Right lobe of liver (tissue), 6 donors: Measurements from ENCODE around the gene LY6G5C. TPM values are rescaled to one million over a fixed set of nuclear protein-coding genes. Genes with fewer than 3 reads are reported as not detected.
A peak's percentile ranks its signal among the peaks of the same experiment; 100 is the strongest.

Source experiments
- ATAC-seq, 4 donors: fragments of 200-7000 bp; cut with Tn5 transposase; one replicate each; pipeline ENCODE4 v1.9.1; 2020; ENCODE audit warnings: mild to moderate bottlenecking in 4 of 4, moderate library complexity in 4 of 4
- DNase-seq, 3 donors: peaks; one replicate each; pipeline ENCODE4 v3.0.0-alpha.2; 2020
- H3K27ac ChIP-seq, 3 donors: fragments of 200-600 bp; one replicate each; pipeline ENCODE4 v1.8.0; 2022
- H3K27me3 ChIP-seq, 2 donors: fragments of 200-600 bp; one replicate each; pipeline ENCODE4 v1.8.0; 2022
- H3K36me3 ChIP-seq, 4 donors: fragments of 200-600 bp; sonication (generic) in 1 of 4; one replicate each; pipeline versions ENCODE4 v1.5.1 to v1.8.0; 2017 to 2022; ENCODE audit warnings: control low read depth in 1 of 4
- H3K4me1 ChIP-seq, 4 donors: fragments of 200-600 bp; sonication (generic) in 1 of 4; one replicate each; pipeline versions ENCODE4 v1.5.1 to v1.8.0; 2017 to 2022; ENCODE audit warnings: control low read depth in 1 of 4
- H3K4me3 ChIP-seq, 3 donors: fragments of 200-600 bp; one replicate each; pipeline ENCODE4 v1.8.0; 2022
- H3K9me3 ChIP-seq, 4 donors: fragments of 200-600 bp; sonication (generic) in 1 of 4; one replicate each; pipeline versions ENCODE4 v1.5.1 to v1.8.0; 2017 to 2022; ENCODE audit warnings: control low read depth in 1 of 4
- POLR2A ChIP-seq: fragments of 450-650 bp; IDR thresholded peaks from one replicate; pipeline ENCODE4 v1.6.1; 2017; ENCODE audit warnings: antibody characterized with exemption, mild to moderate bottlenecking
- WGBS: methylation state at CpG from one replicate; pipeline ENCODE4 v1.1.6; 2018; ENCODE audit warnings: low coverage, low lambda C conversion rate; ENCODE audit not compliant: insufficient coverage; ENCODE audit errors: missing lambda C conversion rate; 5-methylcytosine and 5-hydroxymethylcytosine counted together
- intact Hi-C, 2 donors: fragments of 100-400 bp; cut with DNase I; formaldehyde crosslinking; loops; one replicate each; pipeline versions ENCODE4 v1.11.2 to v1.14.1; 2022
- total RNA-seq, 6 experiments: library from RNA; depleted of rRNA in 2 of 6; stranded (reverse); fragments of >200 nt in 2 of 6; fragmentation: NEBNext Ultra II Directional in 3 of 6; extraction: Animal tissue kit (Norgen Biotek cat#: 25700) in 3 of 6; gene quantifications; one replicate each; pipeline versions ENCODE4 v1.1.0 to v1.2.4, GENCODE V29; 2016 to 2023
- TF ChIP-seq, protein P1 (sequence below), 4 donors: fragments of 200-600 bp in 3 of 4; fragments of 450-650 bp in 1 of 4; IDR thresholded peaks; one replicate each; pipeline versions ENCODE4 v1.5.1 to v1.8.0; 2016 to 2022; ENCODE audit warnings: antibody characterized with exemption in 4 of 4, mild to moderate bottlenecking in 2 of 4
- donor health status: DM: no; HTN: yes; CAD: no.
- donor health status: DM: no; HTN: no; CAD: no.
- donor health status: DM: no; HTN: no; CAD: no.
- donor health status: DM: no; HTN: yes; CAD: no.
- donor health status: DM: no; HTN: yes; CAD: no.

The LY6G5C gene
- total RNA-seq, 6 experiments from 2014 or later = 0.68 to 1.6 (median 1.2) TPM

DNA sequence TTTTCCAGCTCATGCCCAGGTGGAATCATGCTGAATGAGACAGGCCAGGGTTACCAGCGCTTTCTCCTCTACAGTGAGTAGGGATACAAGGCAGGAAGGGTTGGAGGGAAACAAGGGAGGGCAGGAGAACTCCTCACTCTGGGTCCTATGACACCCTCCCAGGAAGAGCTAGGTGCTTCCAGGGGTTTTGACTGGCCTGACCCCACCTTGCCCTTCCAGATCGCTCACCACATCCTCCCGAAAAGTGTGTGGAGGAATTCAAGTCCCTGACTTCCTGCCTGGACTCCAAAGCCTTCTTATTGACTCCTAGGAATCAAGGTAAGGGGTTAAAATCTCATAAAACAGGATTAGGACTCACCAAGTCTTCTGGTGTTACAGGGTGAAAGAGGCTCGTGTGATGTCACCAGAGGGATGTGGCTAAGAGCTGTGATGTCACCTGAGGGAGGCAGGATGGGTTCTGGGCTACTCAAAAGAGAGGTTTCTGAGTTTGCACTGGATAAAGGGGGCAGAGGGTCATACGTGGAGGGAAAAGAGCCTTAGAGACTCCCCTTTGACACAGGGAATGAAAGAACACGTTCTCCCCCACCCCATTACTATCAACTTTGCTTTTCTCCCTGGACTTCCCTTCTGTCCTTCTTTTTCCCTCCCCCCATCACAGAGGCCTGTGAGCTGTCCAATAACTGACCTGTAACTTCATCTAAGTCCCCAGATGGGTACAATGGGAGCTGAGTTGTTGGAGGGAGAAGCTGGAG lies 23.3 kb downstream of the LY6G5C start:
- 69% methylated on average over 3 of the region's 6 CpGs for WGBS
- Histone ChIP-seq H3K27me3 (no peaks in the 10 kb centered on the region), H3K4me1 (peaks cover 0 to 59% (median 18%) of the 10 kb centered on the region in 4 donors), H3K27ac (no peak overlapping the region), H3K36me3 (peaks cover 0 to 5% (median 1%) of the 10 kb centered on the region in 4 donors), H3K4me3 (no peak overlapping the region), H3K9me3 (no peaks in the 10 kb centered on the region)
- TF ChIP-seq, protein P1, sequence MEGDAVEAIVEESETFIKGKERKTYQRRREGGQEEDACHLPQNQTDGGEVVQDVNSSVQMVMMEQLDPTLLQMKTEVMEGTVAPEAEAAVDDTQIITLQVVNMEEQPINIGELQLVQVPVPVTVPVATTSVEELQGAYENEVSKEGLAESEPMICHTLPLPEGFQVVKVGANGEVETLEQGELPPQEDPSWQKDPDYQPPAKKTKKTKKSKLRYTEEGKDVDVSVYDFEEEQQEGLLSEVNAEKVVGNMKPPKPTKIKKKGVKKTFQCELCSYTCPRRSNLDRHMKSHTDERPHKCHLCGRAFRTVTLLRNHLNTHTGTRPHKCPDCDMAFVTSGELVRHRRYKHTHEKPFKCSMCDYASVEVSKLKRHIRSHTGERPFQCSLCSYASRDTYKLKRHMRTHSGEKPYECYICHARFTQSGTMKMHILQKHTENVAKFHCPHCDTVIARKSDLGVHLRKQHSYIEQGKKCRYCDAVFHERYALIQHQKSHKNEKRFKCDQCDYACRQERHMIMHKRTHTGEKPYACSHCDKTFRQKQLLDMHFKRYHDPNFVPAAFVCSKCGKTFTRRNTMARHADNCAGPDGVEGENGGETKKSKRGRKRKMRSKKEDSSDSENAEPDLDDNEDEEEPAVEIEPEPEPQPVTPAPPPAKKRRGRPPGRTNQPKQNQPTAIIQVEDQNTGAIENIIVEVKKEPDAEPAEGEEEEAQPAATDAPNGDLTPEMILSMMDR (IDR thresholded peaks at IDR 0.05) = no peak
- TF ChIP-seq POLR2A = no peak
- ATAC-seq (no peak), DNase-seq (no peak)
- intact Hi-C loops = no loop called here

DNA sequence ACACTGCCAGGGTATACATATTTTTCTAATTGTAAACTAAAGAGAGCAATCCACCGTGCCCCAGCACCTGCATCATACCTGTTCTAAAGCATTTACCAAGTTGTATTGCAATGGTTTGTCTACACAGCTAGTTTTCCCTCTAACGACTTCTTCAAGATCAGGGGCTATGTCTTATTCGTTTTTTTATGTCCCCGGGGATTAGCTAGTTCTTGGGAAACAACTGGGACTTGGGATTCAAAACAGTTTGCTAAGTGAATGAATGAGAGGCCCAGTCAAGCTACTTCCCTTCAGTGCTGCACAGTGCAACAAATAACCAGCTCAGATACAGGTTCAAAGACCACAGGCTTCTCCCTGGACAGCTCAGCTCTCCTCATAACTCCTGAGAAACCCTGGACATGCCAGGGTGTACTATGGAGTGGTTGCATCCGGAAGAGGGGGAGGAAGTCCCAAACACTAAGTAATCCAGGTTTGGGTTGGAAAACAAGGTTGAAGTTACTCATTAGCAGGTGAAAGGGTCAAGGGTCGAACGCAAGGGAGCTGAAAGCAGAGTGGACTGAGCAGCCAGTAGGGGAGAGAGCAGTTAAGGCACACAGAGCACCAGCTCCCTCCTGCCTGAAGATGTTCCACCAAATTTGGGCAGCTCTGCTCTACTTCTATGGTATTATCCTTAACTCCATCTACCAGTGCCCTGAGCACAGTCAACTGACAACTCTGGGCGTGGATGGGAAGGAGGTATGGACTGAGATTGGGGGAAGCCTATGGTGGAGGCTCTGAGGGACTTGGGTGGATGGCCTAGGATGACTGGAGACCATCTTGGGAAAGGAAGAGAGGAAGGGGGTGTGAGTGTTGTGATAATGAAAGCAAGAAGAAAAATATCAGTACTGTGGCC lies 25.3 kb downstream of the LY6G5C start, which contains the start of gene APOM:
TSS of gene APOM (plus strand) at position 546 of the 889 bp plus-strand sequence. CDS start at position 619, 73 bp downstream.
- Histone ChIP-seq H3K4me1 (peaks cover 0 to 69% (median 22%) of the 10 kb centered on the region in 4 donors), H3K27me3 (no peaks in the 10 kb centered on the region), H3K36me3 (peaks cover 0 to 9% (median 1%) of the 10 kb centered on the region in 4 donors), H3K4me3 (peak within 1 kb of the TSS; percentile 11 to 57 (median 53)), H3K9me3 (no peaks in the 10 kb centered on the region), H3K27ac (peak within 1 kb of the TSS; percentile 1 to 68 (median 57))
- WGBS = 34% methylated on average over 8 of the region's 8 CpGs
- peak; percentile 90 for TF ChIP-seq POLR2A
- TF ChIP-seq, protein P1 (IDR thresholded peaks at IDR 0.05) = peak in 1 of 4 donors; percentile 9
- ATAC-seq (peak; percentile 36 to 59 (median 51)), DNase-seq (peak in 1 of 3 donors; percentile 84)
- intact Hi-C loops = no loop called here

DNA sequence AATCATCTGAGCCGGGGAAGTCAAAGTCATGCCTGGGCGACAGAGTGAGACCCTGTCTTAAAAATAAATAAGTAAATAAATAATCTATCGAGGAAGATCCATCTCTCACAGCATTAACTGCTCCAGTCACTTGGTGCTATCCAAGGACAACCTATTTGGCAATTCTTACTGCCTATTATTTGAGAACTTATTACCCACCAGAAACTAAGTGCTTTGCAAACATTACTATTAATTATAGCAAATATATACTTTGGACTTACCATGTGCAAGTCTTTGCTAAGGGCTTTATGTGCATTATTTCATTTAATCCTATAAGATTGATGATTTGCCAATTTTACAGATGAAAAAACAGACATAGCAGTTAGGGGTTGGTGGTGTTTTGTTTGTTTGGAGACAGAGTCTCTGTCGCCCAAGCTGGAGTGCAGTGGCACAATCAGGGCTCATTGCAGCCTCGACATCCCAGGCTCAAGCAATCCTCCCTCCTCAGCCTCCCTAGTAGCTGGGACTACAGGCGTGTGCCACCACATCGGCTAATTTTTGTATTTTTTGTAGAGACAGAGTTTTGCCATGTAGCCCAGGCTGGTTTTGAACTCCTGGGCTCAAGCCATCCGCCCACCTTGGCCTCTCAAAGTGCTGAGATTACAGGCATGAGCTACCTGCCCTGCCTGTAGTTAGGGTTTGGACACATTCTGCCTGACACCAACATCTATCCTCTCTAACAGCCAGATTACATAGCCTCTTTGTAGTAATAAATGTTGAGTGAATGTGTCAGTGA lies 26.1 kb downstream of the LY6G5C start:
- Histone ChIP-seq H3K36me3 (peaks cover 0 to 10% (median 4%) of the 10 kb centered on the region in 4 donors), H3K27ac (peak overlapping the region; percentile 1 to 68 (median 5)), H3K4me3 (peak overlapping the region in 2 of 3 donors; percentile 53 to 57), H3K27me3 (no peaks in the 10 kb centered on the region), H3K4me1 (peaks cover 0 to 71% (median 21%) of the 10 kb centered on the region in 4 donors), H3K9me3 (no peaks in the 10 kb centered on the region)
- 80% methylated on average over 7 of the region's 8 CpGs for WGBS
- intact Hi-C loops = no loop called here
- ATAC-seq (no peak), DNase-seq (no peak)
- TF ChIP-seq, protein P1 (IDR thresholded peaks at IDR 0.05) = no peak
- no peak for TF ChIP-seq POLR2A
